Choroid plexus epithelial cell (primary cell): ENCODE measurements around the gene SLC24A4.

Experiments
- DNase-seq: peaks from one replicate; pipeline ENCODE4 v3.0.0-alpha.2; 2010; ENCODE audit warnings: low read depth
- H3K4me3 ChIP-seq: 2 replicates; pipeline ENCODE4 v1.5.1; 2011; ENCODE audit warnings: low read depth, mild to moderate bottlenecking, control low read depth, low read length, moderate library complexity
- TF ChIP-seq, protein P1 (sequence below): conservative IDR thresholded peaks from 2 replicates; pipeline ENCODE4 v1.5.1; 2011; ENCODE audit warnings: low read depth, mild to moderate bottlenecking, control low read depth, inconsistent platforms, low read length, moderate library complexity

Gene SLC24A4

DNA sequence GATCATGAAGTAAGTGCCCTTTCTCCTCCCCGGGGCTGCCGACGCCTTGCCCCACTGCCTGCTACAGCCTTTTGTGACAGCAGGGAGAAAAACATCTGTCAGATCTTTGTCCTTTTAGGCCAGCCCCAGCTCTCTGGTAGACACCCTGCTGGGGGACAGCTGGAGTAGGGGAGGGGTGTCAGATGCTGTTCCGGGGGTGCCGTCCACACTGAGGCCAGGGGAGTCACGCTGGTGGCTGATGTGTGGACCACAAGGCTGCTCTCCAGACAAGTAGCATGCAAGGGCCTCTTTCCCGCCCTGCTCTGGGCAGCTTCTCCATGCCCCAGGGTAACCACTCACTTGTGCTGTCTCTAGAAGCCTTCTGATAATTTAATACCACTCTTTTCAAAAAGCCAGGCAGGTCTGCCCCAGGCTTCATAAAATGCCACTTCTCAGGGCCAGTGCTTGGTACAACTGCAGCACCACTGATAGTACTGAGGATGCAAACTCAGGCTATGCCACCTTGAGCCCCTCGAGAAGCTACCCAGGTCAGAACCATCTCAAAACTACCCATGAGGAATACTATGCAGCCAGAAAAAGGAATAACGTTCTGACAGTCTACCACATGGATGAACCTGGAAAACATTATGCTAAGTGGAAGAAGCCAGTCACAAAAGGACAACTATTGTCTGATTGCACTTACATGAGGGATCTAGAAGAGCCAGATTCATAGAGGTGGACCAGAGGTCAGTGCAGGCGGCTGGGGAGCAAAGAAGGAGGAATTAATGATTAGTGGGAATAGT is 124.6 kb downstream of the SLC24A4 start:
- TF ChIP-seq, protein P1, sequence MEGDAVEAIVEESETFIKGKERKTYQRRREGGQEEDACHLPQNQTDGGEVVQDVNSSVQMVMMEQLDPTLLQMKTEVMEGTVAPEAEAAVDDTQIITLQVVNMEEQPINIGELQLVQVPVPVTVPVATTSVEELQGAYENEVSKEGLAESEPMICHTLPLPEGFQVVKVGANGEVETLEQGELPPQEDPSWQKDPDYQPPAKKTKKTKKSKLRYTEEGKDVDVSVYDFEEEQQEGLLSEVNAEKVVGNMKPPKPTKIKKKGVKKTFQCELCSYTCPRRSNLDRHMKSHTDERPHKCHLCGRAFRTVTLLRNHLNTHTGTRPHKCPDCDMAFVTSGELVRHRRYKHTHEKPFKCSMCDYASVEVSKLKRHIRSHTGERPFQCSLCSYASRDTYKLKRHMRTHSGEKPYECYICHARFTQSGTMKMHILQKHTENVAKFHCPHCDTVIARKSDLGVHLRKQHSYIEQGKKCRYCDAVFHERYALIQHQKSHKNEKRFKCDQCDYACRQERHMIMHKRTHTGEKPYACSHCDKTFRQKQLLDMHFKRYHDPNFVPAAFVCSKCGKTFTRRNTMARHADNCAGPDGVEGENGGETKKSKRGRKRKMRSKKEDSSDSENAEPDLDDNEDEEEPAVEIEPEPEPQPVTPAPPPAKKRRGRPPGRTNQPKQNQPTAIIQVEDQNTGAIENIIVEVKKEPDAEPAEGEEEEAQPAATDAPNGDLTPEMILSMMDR: no peak
- DNase-seq: no peak
- no peak overlapping the region for H3K4me3 ChIP-seq

DNA sequence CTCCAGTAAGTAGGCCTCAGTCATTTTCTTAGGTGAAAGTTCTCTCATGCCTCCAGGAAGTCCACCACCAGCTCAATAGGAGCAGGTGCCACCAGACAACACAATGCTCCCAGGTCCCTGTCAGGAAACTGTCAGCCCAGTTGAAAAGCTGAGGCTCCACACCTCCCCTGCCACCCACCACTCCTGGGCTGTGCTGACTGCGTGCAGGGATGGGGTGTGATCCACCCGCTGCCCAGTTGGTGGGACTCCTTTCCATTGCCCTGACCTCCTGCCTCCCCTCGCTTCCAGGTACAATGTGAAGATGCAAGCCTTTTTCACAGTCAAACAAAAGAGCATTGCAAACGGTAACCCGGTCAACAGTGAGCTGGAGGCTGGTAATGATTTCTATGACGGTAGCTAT is 125.8 kb downstream of the SLC24A4 start:
- no peak overlapping the region for H3K4me3 ChIP-seq
- no peak for DNase-seq
- TF ChIP-seq, protein P1: no peak

DNA sequence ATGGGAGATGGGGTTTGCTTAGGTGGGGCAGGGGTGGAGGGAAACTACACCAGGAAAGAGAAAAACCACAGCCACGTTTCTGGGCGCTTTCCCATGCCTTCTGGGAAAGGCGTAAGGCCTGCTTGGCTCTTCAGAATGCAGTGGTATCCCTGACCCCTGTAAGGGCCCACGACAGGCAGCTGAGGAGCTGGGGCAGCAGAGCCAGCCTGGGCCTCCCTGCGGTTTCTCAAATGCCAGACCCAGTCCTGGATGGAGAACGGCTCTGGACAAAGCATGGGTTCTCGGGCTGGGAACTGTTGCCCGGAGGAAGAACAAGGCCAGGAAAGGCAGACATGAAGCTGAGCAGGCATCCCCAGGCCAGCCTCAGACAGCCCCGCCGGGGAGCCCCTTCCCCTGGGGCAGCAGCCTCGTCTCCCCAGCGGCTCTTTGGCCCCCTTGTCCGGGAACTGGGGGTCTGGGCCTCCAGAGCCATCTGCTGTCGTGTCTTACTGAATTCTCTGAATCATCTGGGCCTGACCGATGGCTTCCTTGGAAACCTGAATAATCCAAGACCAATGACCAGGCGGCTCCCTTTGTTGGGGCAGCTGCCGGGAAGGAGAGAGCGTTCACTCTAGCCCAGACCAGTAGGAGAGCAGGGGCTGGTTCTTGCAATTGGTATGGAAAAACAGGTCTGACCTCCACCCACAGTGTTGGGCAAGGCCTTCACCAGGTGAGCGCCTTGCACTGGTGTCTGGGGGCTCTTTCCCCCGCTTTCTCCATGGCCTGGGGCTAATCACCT is 126.6 kb downstream of the SLC24A4 start:
- TF ChIP-seq, protein P1: no peak
- no peak overlapping the region for H3K4me3 ChIP-seq

DNA sequence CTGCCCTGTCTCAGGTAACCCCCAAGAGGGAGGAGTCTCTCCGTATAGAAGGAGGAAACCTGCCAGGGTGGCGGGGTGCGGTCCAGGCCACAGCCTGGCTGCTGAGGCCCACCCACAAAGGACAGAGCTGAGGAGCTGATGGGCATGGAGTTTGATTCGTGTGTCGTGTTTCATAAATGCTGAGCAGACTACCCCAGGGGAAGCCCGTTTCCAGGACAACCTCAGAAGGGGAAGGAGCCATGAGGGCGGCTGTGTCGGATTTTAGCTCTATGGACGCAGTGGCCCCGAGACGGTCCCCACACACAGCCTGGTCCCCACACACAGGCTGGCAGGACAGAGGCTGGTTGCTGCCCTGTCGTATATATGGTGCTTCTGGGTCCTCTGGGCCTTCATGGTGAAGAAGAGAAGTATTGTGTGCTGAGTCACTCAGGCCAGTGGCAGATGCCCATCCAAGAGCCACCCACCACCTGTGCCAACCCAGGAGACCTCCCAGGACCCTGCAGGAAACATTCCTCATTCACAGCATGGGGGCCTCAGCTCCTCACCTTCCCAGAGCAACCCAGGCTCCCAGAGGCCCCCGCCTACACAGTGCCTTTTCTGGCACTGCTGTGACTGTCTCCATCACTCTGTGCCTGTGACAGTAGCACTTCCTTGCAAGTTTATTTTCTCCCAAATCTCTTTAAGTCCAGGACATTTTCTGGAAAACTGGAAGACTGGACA is 127.5 kb downstream of the SLC24A4 start:
- TF ChIP-seq, protein P1: no peak
- no peak for DNase-seq
- H3K4me3 ChIP-seq: no peak overlapping the region

More for the DNA sequence above, 126.6 kb downstream of the SLC24A4 start:
- no peak for DNase-seq

DNA sequence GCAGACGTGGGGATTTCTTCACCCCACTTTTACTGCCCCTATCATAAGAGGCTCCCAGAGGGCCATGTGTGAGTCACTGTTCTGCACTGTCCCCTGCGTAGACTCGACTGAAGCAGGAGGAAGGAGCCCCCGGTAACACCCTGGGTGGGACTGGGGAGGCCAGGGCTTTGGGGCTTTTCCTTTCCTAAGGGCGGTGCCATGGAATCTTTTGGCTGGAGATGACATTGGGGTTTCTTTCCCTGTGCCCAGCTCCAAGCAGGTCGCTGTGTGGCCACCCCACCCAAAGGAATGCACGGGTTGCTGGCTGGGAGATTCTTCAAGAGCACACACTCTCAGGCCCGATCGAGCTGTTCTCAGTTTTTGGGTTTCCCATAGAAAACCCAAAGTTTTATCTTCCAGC is 128.3 kb downstream of the SLC24A4 start:
- H3K4me3 ChIP-seq: no peak overlapping the region
- TF ChIP-seq, protein P1: no peak
- DNase-seq: no peak

DNA sequence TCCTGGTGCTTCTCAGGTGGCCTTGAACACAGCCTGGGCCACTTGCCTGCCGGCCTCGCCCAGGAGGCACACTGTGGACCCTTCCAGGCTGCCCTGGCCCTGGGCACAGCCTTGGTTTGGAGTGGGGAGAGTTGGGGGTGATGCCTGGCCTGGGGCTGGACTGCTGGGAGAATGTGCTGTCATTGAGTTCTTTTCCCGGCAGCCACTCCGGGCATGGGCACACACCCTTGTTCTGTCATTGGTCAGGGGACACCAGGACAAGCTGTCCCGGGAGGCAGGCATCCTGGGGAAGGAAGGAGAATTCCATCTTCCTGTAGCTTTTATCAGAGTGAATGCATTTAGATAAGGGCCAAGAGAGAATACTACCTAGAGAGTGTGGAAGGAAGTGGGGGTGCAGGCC is 128.8 kb downstream of the SLC24A4 start:
- DNase-seq: no peak
- no peak overlapping the region for H3K4me3 ChIP-seq
- TF ChIP-seq, protein P1: no peak
